GM12878 (cell line): ENCODE data around the gene ANKRD42. TPM values are rescaled to one million over a fixed set of nuclear protein-coding genes. Genes with fewer than 3 reads are reported as not detected.

ENCODE experiments used
- BHLHE40 ChIP-seq, 2 experiments: fragments of 450-650 bp in 1 of 2; IDR thresholded peaks; 2 replicates each; pipeline ENCODE4 v1.6.1; 2011 to 2017; ENCODE audit warnings: low read depth in 2 of 2, borderline replicate concordance in 1 of 2, improper control_type of control experiment in 1 of 2, low read length in 1 of 2, mild to moderate bottlenecking in 1 of 2
- CBX5 ChIP-seq: sonication (generic); IDR thresholded peaks from 2 replicates; pipeline ENCODE4 v1.6.1; 2016; ENCODE audit warnings: low read depth, moderate library complexity, mild to moderate bottlenecking, inconsistent platforms
- CEBPZ ChIP-seq: fragments of 150-350 bp; IDR thresholded peaks from 2 replicates; pipeline ENCODE4 v1.6.1; 2016; ENCODE audit warnings: low read depth, low read length
- EED ChIP-seq: sonication (generic); IDR thresholded peaks from 2 replicates; pipeline ENCODE4 v1.6.1; 2016; ENCODE audit warnings: antibody characterized with exemption, low read depth
- IKZF1 ChIP-seq: fragments of 450-650 bp; conservative IDR thresholded peaks from 2 replicates; pipeline ENCODE4 v1.6.1; 2017; ENCODE audit warnings: antibody characterized with exemption, mild to moderate bottlenecking
- IRF3 ChIP-seq: fragments of 450-650 bp; IDR thresholded peaks from 2 replicates; pipeline ENCODE4 v1.6.1; 2014; ENCODE audit warnings: mild to moderate bottlenecking
- JUNB ChIP-seq: IDR thresholded peaks from 2 replicates; pipeline ENCODE4 v1.6.1; 2016; ENCODE audit warnings: antibody characterized with exemption, mild to moderate bottlenecking
- JUND ChIP-seq: IDR thresholded peaks from 2 replicates; pipeline ENCODE4 v1.6.1; 2012; ENCODE audit warnings: low read depth, mild to moderate bottlenecking, low read length, improper control_type of control experiment, moderate library complexity
- MEF2B ChIP-seq: fragments of 450-650 bp; IDR thresholded peaks from 2 replicates; pipeline ENCODE4 v1.6.1; 2018; ENCODE audit warnings: mild to moderate bottlenecking, moderate library complexity; ENCODE audit not compliant: partially characterized antibody, poor library complexity, severe bottlenecking
- NFYB ChIP-seq: IDR thresholded peaks from 2 replicates; pipeline ENCODE4 v1.6.1; 2011; ENCODE audit warnings: low read depth, mild to moderate bottlenecking, low read length, improper control_type of control experiment, moderate library complexity; ENCODE audit not compliant: insufficient read depth
- PBX3 ChIP-seq: IDR thresholded peaks from 2 replicates; pipeline ENCODE4 v1.6.1; 2011; ENCODE audit warnings: mild to moderate bottlenecking, low read depth, low read length, moderate library complexity; ENCODE audit not compliant: insufficient replicate concordance
- PKNOX1 ChIP-seq: fragments of 450-650 bp; IDR thresholded peaks from 2 replicates; pipeline ENCODE4 v1.6.1; 2016; ENCODE audit warnings: mild to moderate bottlenecking
- RFX5 ChIP-seq: IDR thresholded peaks from 2 replicates; pipeline ENCODE4 v1.6.1; 2011; ENCODE audit warnings: low read depth, low read length, improper control_type of control experiment
- SKIL ChIP-seq: fragments of 450-650 bp; IDR thresholded peaks from 2 replicates; pipeline ENCODE4 v1.6.1; 2017; ENCODE audit warnings: mild to moderate bottlenecking, low read depth, inconsistent platforms; ENCODE audit not compliant: poor library complexity, severe bottlenecking
- SRF ChIP-seq, 2 experiments: IDR thresholded peaks; 2 replicates each; pipeline ENCODE4 v1.6.1; 2011; ENCODE audit warnings: low read depth in 2 of 2, low read length in 2 of 2, mild to moderate bottlenecking in 1 of 2, moderate library complexity in 1 of 2
- STAT3 ChIP-seq: IDR thresholded peaks from 2 replicates; pipeline ENCODE4 v1.6.1; 2011; ENCODE audit warnings: low read depth, low read length, improper control_type of control experiment
- TBL1XR1 ChIP-seq: IDR thresholded peaks from 2 replicates; pipeline ENCODE4 v1.6.1; 2012; ENCODE audit warnings: low read depth, low read length, improper control_type of control experiment
- polyA plus RNA-seq, 11 experiments: library from polyadenylated mRNA; depleted of rRNA in 4 of 11; unstranded in 6 of 11; stranded (reverse) in 5 of 11; fragments of >200 nt; fragmentation: Nextera tagmentation in 4 of 11; fragmentation: Illumina TruSeq in 1 of 11; extraction: Ambion mirVana in 4 of 11; extraction: Trizol in 1 of 11; gene quantifications; 1 replicate in 1 of 11; 2 replicates in 10 of 11; pipeline versions ENCODE4 v1.2.1 to v1.2.3, GENCODE V29; 2011 to 2016; ENCODE audit warnings: inconsistent platforms in 2 of 11, missing spikeins in 2 of 11, low read depth in 1 of 11
- total RNA-seq, 4 experiments: library from RNA; depleted of rRNA in 3 of 4; stranded (reverse); fragments of >200 nt in 3 of 4; fragmentation: Illumina TruSeq in 1 of 4; extraction: Trizol in 1 of 4; gene quantifications; 2 replicates each; pipeline versions ENCODE4 v1.2.1 to v1.2.3, GENCODE V29; 2013 to 2021

Gene ANKRD42
- total and polyA plus RNA-seq, 10 of the 15 experiments (the other 5 are each of a cell fraction or from before 2014, with no cell fraction given) = 0.68 to 3.2 (median 2.0) TPM

- TF ChIP-seq PBX3 (peak; percentile 98), JUNB (no peak), SKIL (peak; percentile 64), PKNOX1 (peak; percentile 99), STAT3 (no peak), EED (peak; percentile 61), IRF3 (0 out of 2 replicates have a peak, but pooled peaks have one; percentile 57), BHLHE40 (IDR thresholded peaks at IDR 0.05; ENCODE audit: borderline replicate concordance in 1 of 2, low read depth in 2 of 2, low read length in 1 of 2) (peak in 1 of 2 experiments; percentile 47; a peak in 1 of 4 replicates), TBL1XR1 (peak; percentile 48; the same call in 1 of the 2 replicates), IKZF1 (peak; percentile 92), MEF2B (peak; percentile 69), JUND (no peak), RFX5 (peak; percentile 100), CBX5 (0 out of 2 replicates have a peak, but pooled peaks have one; percentile 25), NFYB (peak; percentile 94), CEBPZ (peak; percentile 45; the same call in 1 of the 2 replicates), SRF (IDR thresholded peaks at IDR 0.05; ENCODE audit: low read depth in 2 of 2, low read length in 2 of 2) (no peak)
Observed at GRCh38 chr11:83156144-83156995, 37.1 kb upstream of the ANKRD42 start (continued).
